GM12872 (cell line): ENCODE measurements around the gene MMRN2.

Experiments used
- TF ChIP-seq, protein P1 (sequence below): IDR thresholded peaks from 3 replicates; pipeline ENCODE4 v1.5.1; 2011; ENCODE audit warnings: low read depth, mild to moderate bottlenecking, low read length, moderate library complexity; ENCODE audit not compliant: insufficient read depth

MMRN2 gene

GRCh38 chr10:86958901-86959736, 1.7 kb upstream of the MMRN2 start:
- TF ChIP-seq, protein P1, sequence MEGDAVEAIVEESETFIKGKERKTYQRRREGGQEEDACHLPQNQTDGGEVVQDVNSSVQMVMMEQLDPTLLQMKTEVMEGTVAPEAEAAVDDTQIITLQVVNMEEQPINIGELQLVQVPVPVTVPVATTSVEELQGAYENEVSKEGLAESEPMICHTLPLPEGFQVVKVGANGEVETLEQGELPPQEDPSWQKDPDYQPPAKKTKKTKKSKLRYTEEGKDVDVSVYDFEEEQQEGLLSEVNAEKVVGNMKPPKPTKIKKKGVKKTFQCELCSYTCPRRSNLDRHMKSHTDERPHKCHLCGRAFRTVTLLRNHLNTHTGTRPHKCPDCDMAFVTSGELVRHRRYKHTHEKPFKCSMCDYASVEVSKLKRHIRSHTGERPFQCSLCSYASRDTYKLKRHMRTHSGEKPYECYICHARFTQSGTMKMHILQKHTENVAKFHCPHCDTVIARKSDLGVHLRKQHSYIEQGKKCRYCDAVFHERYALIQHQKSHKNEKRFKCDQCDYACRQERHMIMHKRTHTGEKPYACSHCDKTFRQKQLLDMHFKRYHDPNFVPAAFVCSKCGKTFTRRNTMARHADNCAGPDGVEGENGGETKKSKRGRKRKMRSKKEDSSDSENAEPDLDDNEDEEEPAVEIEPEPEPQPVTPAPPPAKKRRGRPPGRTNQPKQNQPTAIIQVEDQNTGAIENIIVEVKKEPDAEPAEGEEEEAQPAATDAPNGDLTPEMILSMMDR, result no peak

GRCh38 chr10:86958116-86958900, 893 bp upstream of the MMRN2 start, which contains the start of gene SNCG:
TSS of gene SNCG (plus strand) at chr10:86958599. CDS start at chr10:86958698, 99 bp downstream.
- TF ChIP-seq, protein P1, result no peak

DNA sequence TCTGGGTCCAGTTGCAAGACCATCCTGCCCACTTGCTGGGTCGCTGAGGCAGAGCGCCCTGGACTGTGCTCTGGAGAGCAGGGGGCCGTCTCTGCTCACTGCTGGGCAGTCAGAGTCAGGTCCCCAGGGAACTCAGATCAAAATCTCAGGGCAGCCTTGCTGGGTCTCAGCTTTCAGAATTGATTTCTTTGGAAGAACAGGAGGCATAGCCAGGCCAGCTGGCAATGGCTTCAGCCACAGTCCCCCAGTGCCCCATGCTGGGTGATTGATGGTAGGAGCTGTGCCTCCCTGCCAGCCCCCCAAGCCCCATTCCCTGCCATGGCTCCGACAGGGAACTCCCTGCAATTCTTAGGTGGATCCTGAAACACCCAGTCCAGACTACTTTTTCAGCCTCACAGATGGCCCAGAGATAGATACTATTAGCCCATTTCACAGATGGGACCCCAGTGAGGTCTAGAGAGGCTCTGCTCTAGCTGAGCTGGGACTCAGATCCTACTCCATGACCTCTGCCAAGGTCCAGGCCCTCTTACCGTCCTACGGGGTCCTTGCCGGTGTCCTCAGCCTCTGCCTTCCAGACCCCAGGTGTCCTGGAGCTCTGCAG, 467 bp downstream of the MMRN2 start:
- TF ChIP-seq, protein P1, result no peak

DNA sequence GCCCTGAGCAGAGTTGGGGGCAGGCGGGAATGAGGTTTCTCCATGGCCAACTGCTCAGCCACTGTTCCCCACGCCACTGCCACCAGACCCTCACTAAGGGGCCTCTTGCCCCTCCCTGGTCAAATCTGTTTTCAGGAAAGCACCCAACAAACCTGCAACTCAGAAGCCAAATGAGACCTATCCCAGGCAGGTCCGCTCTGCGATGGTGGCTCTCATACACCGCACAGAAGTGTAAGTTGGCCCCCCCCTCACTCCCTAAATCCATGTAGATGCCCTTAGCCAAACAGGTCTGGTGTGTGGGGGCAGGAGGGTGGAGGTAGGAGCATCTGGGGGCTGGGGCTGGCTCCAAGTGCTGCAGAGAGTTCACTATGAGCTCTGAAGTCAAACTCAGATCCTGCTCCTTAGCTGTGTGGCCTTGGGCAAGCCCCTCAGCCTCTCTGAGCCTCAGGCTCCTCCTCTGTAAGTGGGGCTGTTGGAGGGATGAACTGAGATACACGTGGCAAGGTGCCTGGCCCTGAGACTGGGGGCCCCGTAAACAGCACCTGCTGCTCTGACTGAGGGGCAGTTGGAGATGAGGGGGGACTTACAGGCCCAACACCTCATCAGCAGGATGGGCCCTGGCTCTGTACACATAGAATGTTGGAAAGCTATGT, 1.1 kb downstream of the MMRN2 start:
- TF ChIP-seq, protein P1, result no peak

- TF ChIP-seq, protein P1, result no peak
These were observed 1.8 kb downstream of the MMRN2 start for GRCh38 chr10:86955501-86956194.

DNA sequence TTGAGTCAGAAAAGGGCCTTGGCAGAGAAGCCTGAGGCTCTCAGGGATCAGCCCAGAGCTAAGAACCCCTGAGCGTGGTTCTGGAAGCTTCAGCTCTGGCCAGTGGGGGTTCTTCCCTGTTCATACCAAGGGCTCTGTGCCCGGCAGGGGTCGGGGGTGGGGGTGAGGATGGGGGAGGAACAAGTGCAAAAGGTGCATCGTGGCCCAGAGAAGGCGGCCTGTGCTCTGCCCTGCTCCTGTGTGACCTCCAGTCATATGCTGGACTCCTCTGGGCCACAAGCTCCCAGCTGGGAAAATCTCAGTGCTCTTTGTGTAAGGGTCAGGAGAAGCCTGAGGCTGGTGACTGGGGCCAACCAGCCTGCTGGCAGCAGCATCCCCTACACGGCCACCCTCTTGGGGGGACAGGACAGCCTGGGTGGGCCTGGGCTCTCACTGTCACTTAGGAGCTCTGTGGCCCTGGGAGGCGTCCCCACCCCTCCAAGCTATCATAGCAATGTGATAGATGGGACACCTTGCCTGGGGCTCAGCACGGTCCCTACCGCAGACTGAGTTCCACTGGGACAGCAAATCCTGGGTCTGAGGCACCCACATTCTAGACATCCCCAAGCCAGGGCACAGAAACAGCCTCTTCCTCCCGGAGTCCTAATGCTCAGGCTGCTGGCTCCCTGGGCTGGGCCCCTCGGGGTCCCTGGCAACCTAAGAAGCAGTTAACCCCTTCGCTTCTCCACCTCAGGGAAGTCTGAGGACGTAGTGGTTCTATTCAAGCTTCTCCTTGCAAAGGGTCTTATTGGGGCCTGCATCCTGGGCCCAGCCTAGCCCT, 2.5 kb downstream of the MMRN2 start:
- TF ChIP-seq, protein P1, result no peak
